HAP-1 (cell line): ENCODE results near the gene GPC3.

Experiments
- DNase-seq, 2 experiments: peaks; one replicate each; pipeline ENCODE4 v3.0.0-alpha.2; 2016 to 2020; ENCODE audit warnings: low spot score in 2 of 2
- H3K27me3 ChIP-seq: fragments of 250-450 bp; sonication (Bioruptor Pico); 2 replicates; pipeline ENCODE4 v1.5.1; 2020; ENCODE audit warnings: low read depth, mild to moderate bottlenecking, moderate library complexity
- H3K36me3 ChIP-seq: fragments of 250-450 bp; sonication (Bioruptor Pico); replicated peaks from 2 replicates; pipeline ENCODE4 v1.5.1; 2020; ENCODE audit warnings: mild to moderate bottlenecking
- H3K4me1 ChIP-seq: fragments of 250-450 bp; sonication (Bioruptor Pico); 2 replicates; pipeline ENCODE4 v1.5.1; 2020; ENCODE audit warnings: mild to moderate bottlenecking
- H3K4me3 ChIP-seq: fragments of 250-450 bp; sonication (Bioruptor Pico); 2 replicates; pipeline ENCODE4 v1.5.1; 2020; ENCODE audit warnings: mild to moderate bottlenecking, moderate library complexity
- H3K9me3 ChIP-seq: fragments of 250-450 bp; sonication (Bioruptor Pico); 2 replicates; pipeline ENCODE4 v1.5.1; 2020; ENCODE audit warnings: mild to moderate bottlenecking, moderate library complexity
- in situ Hi-C: fragments of 300-500 bp; cut with MboI; formaldehyde crosslinking; loops from 3 replicates; pipeline ENCODE4 v1.14.3; 2020; ENCODE audit warnings: low sequenced_read_pairs, inconsistent platforms, mixed read lengths

The GPC3 gene

DNA sequence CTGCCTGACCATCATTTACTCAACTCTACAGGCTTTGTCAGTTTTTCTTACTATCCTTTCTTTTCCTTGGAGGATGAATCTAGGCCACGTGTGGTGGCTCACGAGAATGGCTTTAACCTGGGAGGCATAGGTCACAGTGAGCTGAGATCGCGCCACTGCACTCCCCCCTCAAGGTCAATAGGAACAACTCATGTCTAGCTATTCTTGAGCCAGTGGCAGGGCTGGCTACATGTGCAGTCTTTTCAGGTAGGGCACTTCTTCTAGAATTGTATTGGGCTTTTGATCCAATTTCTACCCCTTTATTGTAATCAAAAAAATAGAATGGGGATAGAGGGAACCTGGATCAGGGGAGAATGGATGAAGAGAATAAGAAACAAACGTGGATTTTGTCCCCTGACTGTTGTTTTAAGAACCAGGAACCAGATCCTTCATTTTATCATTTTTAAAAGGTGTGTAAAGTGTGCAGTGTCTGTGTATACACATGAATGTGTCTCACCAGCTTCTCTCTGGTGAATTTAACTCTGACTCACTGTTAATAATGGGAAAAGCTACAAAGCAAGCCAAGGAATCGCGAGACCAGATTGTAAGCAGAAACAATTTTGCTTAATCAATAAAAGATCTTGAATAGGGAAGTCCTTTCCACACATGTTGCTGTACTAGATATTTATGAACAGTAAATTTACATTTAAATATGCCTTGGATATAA is 286.2 kb downstream of the GPC3 start:
- peaks cover 19% of the 10 kb centered on the region for H3K36me3 ChIP-seq
- DNase-seq: peak in 1 of 2 experiments; percentile 19
- no peaks in the 10 kb centered on the region for H3K9me3 ChIP-seq
- in situ Hi-C loops: loop anchor here (5.0 kb wide), 1 partner anchor 83 kb away; no protein-coding TSS in a partner anchor
- H3K4me3 ChIP-seq: no peak overlapping the region
- H3K27me3 ChIP-seq: no peaks in the 10 kb centered on the region
- peaks cover 55% of the 10 kb centered on the region for H3K4me1 ChIP-seq

DNA sequence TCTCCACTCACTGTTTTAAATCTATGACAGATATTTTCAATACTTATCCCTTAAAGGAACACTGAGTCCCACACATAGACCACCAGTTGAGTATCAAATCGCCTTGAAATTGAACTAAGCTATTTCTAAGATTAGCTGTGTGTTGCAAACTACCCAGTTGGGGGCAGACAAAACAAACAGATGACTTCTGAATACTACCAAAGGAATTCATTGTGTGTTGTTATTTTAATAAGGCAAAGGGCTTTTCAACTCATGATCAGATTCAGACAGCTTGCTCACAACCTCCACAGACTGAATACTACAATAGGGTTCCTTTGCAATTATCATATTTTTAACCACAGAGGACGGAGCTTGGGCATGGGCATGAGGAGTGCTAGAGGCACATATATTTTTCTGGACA is 287.1 kb downstream of the GPC3 start:
- peaks cover 55% of the 10 kb centered on the region for H3K4me1 ChIP-seq
- H3K9me3 ChIP-seq: no peaks in the 10 kb centered on the region
- peaks cover 19% of the 10 kb centered on the region for H3K36me3 ChIP-seq
- in situ Hi-C loops: loop anchor here (5.0 kb wide), 1 partner anchor 84 kb away; no protein-coding TSS in a partner anchor
- peak; percentile 54 to 98 for DNase-seq
- H3K27me3 ChIP-seq: no peaks in the 10 kb centered on the region
- H3K4me3 ChIP-seq: no peak overlapping the region

DNA sequence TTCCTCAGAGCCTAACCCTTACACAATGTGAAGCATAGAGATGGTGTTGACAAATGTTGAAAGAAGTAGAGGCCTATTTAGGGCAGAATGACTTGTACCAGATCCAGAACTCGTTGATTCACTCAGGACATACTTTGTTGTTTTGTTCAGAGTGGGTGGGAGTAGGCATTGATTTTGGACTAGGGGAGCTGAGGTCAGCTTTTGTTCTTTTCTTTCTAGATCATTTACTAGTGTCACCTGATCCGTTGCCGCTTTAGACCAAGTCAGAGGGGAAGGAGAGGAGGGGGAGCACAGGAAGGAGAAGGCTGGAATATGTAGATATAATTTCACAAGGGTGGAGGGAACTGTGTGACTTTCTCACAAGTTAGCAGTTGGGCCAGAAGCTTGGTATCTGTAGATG is 287.7 kb downstream of the GPC3 start:
- in situ Hi-C loops: loop anchor here (5.0 kb wide), 1 partner anchor 85 kb away; no protein-coding TSS in a partner anchor
- Histone ChIP-seq H3K9me3 (no peaks in the 10 kb centered on the region), H3K27me3 (no peaks in the 10 kb centered on the region), H3K4me1 (peaks cover 55% of the 10 kb centered on the region), H3K36me3 (peaks cover 21% of the 10 kb centered on the region), H3K4me3 (no peak overlapping the region)
- DNase-seq: peak; percentile 53 to 76

DNA sequence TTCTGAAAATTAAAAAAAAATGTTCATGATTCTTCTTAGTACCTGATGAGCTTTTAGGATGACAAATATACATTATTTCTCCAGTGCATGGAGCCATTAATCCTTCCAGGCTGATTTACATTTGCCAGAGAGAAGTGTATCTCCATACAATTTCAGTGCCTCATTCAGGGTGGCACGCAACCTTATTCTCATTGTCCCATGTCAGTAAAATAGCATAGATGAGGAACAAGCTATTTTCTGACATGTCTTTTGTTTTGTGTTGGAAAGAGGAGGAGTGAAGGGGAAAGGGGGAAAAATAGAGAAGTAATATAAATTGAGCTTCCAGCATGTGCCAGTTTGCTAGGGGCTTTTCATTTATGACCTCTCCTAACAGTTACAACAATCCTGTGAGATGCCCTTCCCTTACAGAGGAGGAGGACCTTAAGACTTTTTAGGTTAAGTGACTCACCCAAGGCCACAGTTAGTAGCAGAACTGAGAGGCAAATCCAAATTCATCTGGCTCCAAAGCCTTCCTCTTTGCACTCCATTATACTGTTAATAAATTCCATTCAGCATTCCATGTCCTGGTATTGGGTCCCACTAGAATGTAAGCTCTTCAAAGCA is 295.3 kb downstream of the GPC3 start:
- in situ Hi-C loops: no loop called here
- peaks cover 21% of the 10 kb centered on the region for H3K36me3 ChIP-seq
- H3K27me3 ChIP-seq: no peaks in the 10 kb centered on the region
- DNase-seq: no peak
- no peak overlapping the region for H3K4me3 ChIP-seq
- H3K9me3 ChIP-seq: no peaks in the 10 kb centered on the region
- H3K4me1 ChIP-seq: peaks cover 13% of the 10 kb centered on the region

DNA sequence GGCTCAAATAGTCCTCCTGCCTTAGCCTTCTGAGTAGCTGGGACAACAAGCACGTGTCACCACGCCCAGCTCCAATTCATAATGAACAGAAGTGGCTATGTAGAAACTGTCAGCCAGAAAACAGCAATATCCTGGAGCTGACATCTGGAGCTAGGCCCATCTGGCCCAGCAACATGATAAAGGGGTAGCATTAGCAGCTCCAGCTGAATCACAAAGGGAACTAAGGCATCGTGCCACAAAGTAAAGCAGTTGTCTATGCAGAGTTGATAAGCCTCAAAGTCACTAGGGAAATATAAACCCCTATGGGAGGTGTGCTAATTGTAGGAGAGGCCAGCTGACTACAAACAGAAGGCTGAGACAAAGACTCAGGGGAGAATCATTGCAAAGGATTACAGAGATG is 299.6 kb downstream of the GPC3 start:
- Histone ChIP-seq H3K9me3 (no peaks in the 10 kb centered on the region), H3K27me3 (no peaks in the 10 kb centered on the region), H3K4me3 (no peak overlapping the region), H3K36me3 (peaks cover 5% of the 10 kb centered on the region), H3K4me1 (peaks cover 14% of the 10 kb centered on the region)
- DNase-seq: peak; percentile 77 to 89
- in situ Hi-C loops: no loop called here

DNA sequence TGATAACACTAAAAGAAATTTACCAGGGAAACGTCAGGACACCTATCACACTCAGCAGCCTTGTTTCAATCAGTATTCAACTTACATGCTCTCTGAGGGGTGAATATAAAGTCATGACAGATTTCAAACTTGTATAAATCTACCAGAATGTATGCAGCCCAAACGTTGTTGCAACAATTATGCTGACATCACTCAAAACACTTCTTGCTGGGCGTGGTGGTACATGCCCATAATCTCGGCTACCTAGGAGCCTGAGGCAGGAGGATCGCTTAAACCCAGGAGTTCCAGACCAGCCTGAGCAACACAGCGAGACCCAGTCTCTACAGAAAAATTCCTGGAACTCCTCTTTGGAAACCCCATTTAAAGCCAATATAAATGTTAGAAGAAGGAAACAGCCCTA is 303.5 kb downstream of the GPC3 start:
- peaks cover 14% of the 10 kb centered on the region for H3K4me1 ChIP-seq
- no peak for DNase-seq
- in situ Hi-C loops: no loop called here

DNA sequence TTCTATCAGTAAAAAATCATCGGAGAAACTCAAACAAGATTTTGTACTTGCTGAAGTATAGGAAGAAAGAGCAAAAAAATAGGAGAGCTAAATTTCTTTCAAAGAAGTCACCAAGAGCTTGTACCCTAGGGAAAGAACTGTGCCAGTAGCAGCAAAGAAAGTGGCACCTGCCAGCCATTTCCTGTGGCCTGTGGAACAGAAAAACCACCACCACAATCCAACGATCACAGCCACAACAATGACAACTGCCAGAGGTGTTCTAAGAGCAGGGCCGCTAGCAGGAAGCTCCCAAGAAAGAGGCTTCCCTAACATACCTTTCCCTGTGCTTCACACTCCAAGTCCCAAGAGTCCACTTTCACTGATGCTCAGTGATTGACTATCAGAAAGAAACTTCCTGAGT is 304.0 kb downstream of the GPC3 start:
- H3K9me3 ChIP-seq: no peaks in the 10 kb centered on the region
- in situ Hi-C loops: no loop called here
- no peaks in the 10 kb centered on the region; the same call in 1 of the 2 replicates for H3K36me3 ChIP-seq
- H3K4me3 ChIP-seq: no peak overlapping the region
- H3K27me3 ChIP-seq: no peaks in the 10 kb centered on the region
- H3K4me1 ChIP-seq: peaks cover 10% of the 10 kb centered on the region
- DNase-seq: no peak

More for the DNA sequence above, 303.5 kb downstream of the GPC3 start:
- Histone ChIP-seq H3K9me3 (no peaks in the 10 kb centered on the region), H3K4me3 (no peak overlapping the region), H3K27me3 (no peaks in the 10 kb centered on the region), H3K36me3 (no peaks in the 10 kb centered on the region; the same call in 1 of the 2 replicates)

DNA sequence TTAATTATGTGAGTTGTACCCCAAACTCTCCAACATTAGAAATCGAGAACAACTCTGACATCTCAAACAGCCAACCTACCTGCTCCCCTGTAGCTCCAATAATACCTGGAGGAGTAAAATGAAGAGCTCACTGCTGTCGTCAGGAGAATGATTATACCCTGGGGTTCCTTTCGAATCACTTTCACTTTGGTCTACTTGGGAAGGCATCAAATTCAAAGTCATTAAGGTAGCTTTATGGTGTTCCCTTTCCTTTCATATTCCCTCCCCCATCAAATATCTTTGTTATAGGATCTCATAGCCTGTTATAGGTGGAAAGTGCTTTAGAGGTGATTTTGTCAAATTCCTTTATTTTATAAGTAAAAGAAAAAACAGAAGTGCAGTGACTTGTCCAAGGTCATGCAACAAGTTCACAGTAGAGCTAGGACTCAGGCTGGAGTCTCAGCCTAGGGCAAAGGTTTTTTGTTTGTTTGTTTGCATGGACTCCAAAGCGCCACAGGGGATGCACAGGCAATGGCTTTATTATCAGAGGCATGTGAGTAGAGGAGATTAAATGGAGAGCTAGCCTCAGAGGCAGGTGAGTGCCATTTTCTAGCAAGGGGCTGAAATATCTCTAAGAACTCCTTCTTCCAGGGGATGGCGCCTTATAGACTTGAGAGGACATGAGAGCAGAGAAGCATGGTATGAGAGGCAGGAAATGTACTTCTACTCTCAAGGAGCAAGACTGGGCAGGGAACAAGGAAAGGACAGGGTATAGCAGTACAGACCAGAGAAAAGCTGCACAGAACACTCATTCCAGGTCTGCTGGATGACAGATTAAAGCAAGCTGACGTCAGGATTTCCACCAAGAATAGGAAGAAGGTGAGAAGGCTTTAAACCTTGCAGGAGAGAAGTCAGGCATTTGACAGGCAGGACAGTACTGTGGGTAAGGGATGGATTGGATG is 308.0 kb downstream of the GPC3 start:
- no peaks in the 10 kb centered on the region for H3K27me3 ChIP-seq
- no peaks in the 10 kb centered on the region for H3K9me3 ChIP-seq
- no peak overlapping the region for H3K4me3 ChIP-seq
- H3K36me3 ChIP-seq: no peaks in the 10 kb centered on the region; the same call in none of the 2 replicates
- in situ Hi-C loops: no loop called here
- H3K4me1 ChIP-seq: peaks cover 11% of the 10 kb centered on the region
- no peak for DNase-seq

DNA sequence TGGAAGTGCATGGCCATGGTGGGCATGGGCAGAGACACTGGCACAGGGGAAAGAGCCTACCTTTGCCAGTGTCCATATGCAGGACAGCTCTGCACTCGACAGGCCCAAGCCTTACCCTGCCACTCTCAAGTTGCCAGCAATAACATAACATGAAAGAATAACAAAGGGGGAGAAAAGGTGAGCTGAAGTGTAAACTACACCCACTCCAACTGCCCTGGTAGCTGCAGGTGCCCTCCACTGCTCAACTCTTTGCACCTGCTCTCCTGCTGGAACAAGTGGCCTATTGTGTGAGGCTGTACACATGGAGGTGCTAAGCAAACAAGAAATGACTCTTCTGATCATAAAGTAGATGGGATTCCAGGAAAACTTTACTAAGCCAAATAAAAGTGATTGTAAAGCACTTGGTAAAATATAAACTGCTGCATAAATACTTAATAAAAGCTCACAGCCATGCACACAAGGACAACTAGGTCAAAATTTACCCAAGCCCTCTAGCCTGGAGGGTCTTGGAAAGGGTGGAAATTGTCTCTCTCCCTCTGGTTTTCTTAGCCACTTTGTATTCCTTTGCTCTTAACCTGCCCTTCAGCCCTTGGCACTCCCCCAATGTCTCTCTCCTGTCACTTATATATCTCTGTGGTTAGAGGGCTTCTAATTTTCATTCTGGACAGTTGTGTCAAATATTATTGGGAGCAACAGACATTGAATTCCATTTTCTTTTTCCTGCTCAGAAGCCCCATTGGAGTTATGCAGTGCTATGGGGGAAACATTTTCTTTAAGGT is 308.9 kb downstream of the GPC3 start:
- Histone ChIP-seq H3K27me3 (no peaks in the 10 kb centered on the region), H3K4me1 (peaks cover 11% of the 10 kb centered on the region), H3K36me3 (no peaks in the 10 kb centered on the region; the same call in none of the 2 replicates), H3K4me3 (no peak overlapping the region), H3K9me3 (no peaks in the 10 kb centered on the region)
- DNase-seq: no peak
- in situ Hi-C loops: no loop called here

DNA sequence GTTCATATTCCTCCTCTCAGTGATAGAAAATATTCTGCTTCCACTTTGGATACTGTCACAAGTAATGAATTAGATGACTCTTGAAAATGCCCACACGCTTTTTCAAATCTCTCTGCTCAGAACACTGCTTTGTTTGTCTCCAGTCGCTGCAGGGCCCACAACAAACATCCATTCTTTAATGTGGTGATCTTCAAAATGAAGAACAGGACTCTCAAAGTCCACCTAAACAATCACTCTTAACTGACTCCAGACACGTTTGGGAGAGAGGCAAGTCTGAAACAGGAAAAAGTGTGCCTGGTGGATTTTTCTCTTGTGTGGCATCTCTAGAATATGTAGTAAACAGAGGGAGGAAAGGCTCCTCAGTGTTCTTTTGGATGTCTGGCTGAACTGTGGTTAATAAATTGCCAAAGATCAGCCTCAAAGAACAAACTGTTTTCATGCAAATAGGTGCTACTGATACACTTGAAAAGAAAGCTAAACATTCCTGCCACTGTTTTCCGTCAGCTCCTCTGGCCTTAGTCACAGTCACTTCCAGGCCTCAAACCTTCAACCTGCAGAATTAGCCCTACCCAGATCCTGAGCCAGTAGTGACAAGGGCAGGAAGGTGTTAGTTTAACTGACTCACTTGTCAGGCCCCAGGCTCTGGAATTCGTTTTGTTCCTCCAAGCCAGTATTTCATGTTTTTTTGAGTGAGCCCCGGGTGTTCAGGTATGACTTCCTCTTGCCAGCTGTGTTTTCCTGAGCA is 310.5 kb downstream of the GPC3 start:
- DNase-seq: peak; percentile 50 to 66
- in situ Hi-C loops: loop anchor here (25.0 kb wide), 2 partner anchors 338 to 463 kb away; partner anchors contain the start of gene TFDP3
- Histone ChIP-seq H3K4me3 (no peak overlapping the region), H3K4me1 (peaks cover 21% of the 10 kb centered on the region), H3K9me3 (no peaks in the 10 kb centered on the region), H3K36me3 (peaks cover 4% of the 10 kb centered on the region), H3K27me3 (no peaks in the 10 kb centered on the region)

DNA sequence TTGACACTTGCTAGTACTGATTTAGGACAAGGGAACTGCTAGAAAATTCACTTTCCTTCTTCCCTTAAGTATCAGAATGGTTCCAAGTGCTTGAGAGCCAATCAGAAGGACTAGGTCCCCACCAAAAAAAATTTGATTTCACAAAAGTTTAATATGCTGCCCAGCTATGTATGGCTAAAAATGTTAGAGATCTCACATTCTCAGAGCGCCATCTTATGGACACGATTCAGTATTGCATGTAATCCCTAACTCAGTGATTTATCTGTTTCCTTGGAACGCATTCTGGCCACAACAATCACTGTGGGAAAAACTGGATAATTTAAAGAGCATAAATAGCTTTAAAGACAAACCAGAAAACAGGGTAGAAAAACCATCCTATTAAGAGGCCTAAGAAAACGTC is 315.0 kb downstream of the GPC3 start:
- Histone ChIP-seq H3K36me3 (peaks cover 11% of the 10 kb centered on the region), H3K27me3 (no peaks in the 10 kb centered on the region), H3K9me3 (no peaks in the 10 kb centered on the region), H3K4me1 (peaks cover 19% of the 10 kb centered on the region), H3K4me3 (no peak overlapping the region)
- in situ Hi-C loops: loop anchor here (25.0 kb wide), 2 partner anchors 333 to 458 kb away; partner anchors contain the start of gene TFDP3
- DNase-seq: peak; percentile 60 to 69

DNA sequence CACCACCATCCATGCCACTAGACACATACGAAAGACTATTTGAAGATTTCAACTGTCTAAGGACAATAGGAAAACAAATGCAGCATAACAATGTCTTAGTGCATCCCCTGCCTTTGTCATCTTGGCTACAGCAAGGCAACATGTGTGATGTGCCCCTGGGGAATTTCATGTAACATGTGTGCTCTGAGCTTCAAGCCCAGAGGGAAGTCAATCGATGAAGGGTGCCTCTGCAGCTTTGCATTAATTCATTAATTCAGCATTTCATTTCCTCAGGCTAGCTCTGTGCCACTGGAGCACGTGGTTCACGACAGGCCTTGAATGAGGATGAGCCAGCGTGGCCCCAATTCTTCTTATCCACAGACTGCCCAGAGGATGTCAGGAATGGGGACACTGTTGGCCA is 316.2 kb downstream of the GPC3 start:
- in situ Hi-C loops: loop anchor here (25.0 kb wide), 2 partner anchors 332 to 457 kb away; partner anchors contain the start of gene TFDP3
- Histone ChIP-seq H3K27me3 (no peaks in the 10 kb centered on the region), H3K36me3 (peaks cover 11% of the 10 kb centered on the region), H3K9me3 (no peaks in the 10 kb centered on the region), H3K4me3 (no peak overlapping the region), H3K4me1 (peaks cover 12% of the 10 kb centered on the region)
- DNase-seq: no peak
